PC-3 (cell line): ENCODE data around the gene CUL4A. TPM values are rescaled to one million over a fixed set of nuclear protein-coding genes. Genes with fewer than 3 reads are reported as not detected.
"Not testable (repeated sequence)": the region's sequence is repeated elsewhere in the genome, so short reads cannot be mapped to it uniquely, and the experiment has no call there.

Experiments used
- ATAC-seq: fragments of 200-7000 bp; cut with Tn5 transposase; 2 replicates; pipeline ENCODE4 v1.9.1; 2020; ENCODE audit warnings: mild to moderate bottlenecking, moderate library complexity
- BruUV-seq: library from RNA; stranded (reverse); fragments of 400-500 nt; replicated peaks from 2 replicates; lab custom pipeline; 2021; lab: Mats Ljungman, UMichigan
- CTCF ChIA-PET: fragments of 300-600 bp; sonication (Branson Sonifier 250); formaldehyde crosslinking; loops from one replicate; lab custom pipeline; 2022; ENCODE audit warnings: antibody characterized with exemption; lab: Charles Lee
- POLR2A ChIA-PET: fragments of 300-600 bp; sonication (Branson Sonifier 250); formaldehyde crosslinking; loops from one replicate; lab custom pipeline; 2022; ENCODE audit warnings: antibody characterized with exemption; ENCODE audit not compliant: unreplicated experiment; lab: Charles Lee
- DNase-seq: peaks from one replicate; pipeline ENCODE4 v3.0.0-alpha.2; 2015
- H2AFZ ChIP-seq: fragments of 300-600 bp; sonication (generic); 2 replicates; pipeline ENCODE4 v1.6.0; 2016; ENCODE audit warnings: antibody characterized with exemption, low read length
- H3F3A ChIP-seq: fragments of 300-600 bp; sonication (generic); one replicate; pipeline ENCODE4 v1.6.0; 2017; ENCODE audit warnings: antibody characterized with exemption, low read length, control low read depth, mild to moderate bottlenecking; ENCODE audit not compliant: unreplicated experiment
- H3K27ac ChIP-seq: fragments of 300-600 bp; sonication (generic); 2 replicates; pipeline ENCODE4 v1.5.1; 2016; ENCODE audit warnings: mild to moderate bottlenecking, low read length
- H3K27me3 ChIP-seq: fragments of 300-600 bp; sonication (generic); 2 replicates; pipeline ENCODE4 v1.6.1; 2016; ENCODE audit warnings: low read length, mixed read lengths
- H3K36me3 ChIP-seq: fragments of 300-600 bp; sonication (generic); 2 replicates; pipeline ENCODE4 v1.6.1; 2016; ENCODE audit warnings: low read depth, mixed run types, low read length, mixed read lengths
- H3K4me1 ChIP-seq: fragments of 300-600 bp; sonication (generic); 2 replicates; pipeline ENCODE4 v1.5.1; 2016; ENCODE audit warnings: low read length; ENCODE audit not compliant: insufficient read depth
- H3K4me2 ChIP-seq: fragments of 300-600 bp; sonication (generic); 2 replicates; pipeline ENCODE4 v1.6.0; 2016; ENCODE audit warnings: low read length
- H3K4me3 ChIP-seq: fragments of 300-600 bp; sonication (generic); 2 replicates; pipeline ENCODE4 v1.5.1; 2016; ENCODE audit warnings: mild to moderate bottlenecking, low read length, mixed read lengths
- H3K79me2 ChIP-seq: fragments of 300-600 bp; sonication (generic); 2 replicates; pipeline ENCODE4 v1.6.1; 2017; ENCODE audit warnings: low read length, mixed read lengths
- H3K9ac ChIP-seq: fragments of 300-600 bp; sonication (generic); 2 replicates; pipeline ENCODE4 v1.6.0; 2016; ENCODE audit warnings: mild to moderate bottlenecking, low read length
- H3K9me2 ChIP-seq: fragments of 300-600 bp; sonication (generic); replicated peaks from 2 replicates; pipeline ENCODE4 v1.6.1; 2016; ENCODE audit warnings: mixed run types, low read length, mixed read lengths
- H3K9me3 ChIP-seq: fragments of 300-600 bp; sonication (generic); 2 replicates; pipeline ENCODE4 v1.6.1; 2016; ENCODE audit warnings: low read length, mixed read lengths
- H4K20me1 ChIP-seq: fragments of 300-600 bp; sonication (generic); 2 replicates; pipeline ENCODE4 v1.6.1; 2016; ENCODE audit warnings: low read length, mixed read lengths
- EZH2 ChIP-seq: fragments of 300-600 bp; sonication (generic); IDR thresholded peaks from one replicate; pipeline ENCODE4 v1.6.1; 2017; ENCODE audit warnings: antibody characterized with exemption, mild to moderate bottlenecking, low read length; ENCODE audit not compliant: unreplicated experiment
- EZH2phosphoT487 ChIP-seq: fragments of 300-600 bp; sonication (generic); IDR thresholded peaks from 2 replicates; pipeline ENCODE4 v1.6.1; 2018; ENCODE audit warnings: mild to moderate bottlenecking, antibody characterized with exemption, low read length, borderline replicate concordance
- intact Hi-C: fragments of 100-400 bp; cut with micrococcal nuclease; formaldehyde crosslinking; loops from 2 replicates; pipeline ENCODE4 v1.9.0; 2023
- total RNA-seq: library from RNA; depleted of rRNA; stranded (reverse); fragments of >200 nt; gene quantifications from 2 replicates; pipeline ENCODE4 v1.2.3, GENCODE V29; 2014
- TF ChIP-seq, protein P1 (sequence below): fragments of 300-600 bp; sonication (generic); conservative IDR thresholded peaks from 2 replicates; pipeline ENCODE4 v1.5.1; 2017; ENCODE audit warnings: antibody characterized with exemption, low read depth, mild to moderate bottlenecking, low read length

Gene CUL4A
- total RNA-seq, 1 experiment from 2014 or later = 82.4 TPM

DNA sequence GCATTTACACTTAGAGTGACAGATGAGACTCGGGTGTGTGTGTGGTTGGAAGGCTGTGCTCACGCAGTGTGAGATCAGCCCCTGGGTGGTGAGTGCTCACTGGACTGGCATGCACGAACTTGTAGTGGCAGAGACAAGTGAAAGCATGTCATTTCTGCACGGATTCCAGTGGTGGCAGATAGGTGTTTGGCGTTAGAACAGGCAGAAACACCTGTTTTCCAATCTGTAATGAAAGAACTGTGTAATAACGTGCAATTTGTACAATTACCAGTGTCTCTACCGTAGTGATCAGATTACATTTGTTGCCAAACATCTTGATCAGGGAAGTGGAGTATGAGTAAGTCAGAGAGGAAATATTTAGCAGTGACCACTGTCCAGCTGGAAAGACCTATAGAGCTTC lies 95.8 kb downstream of the CUL4A start:
- TF ChIP-seq, protein P1, sequence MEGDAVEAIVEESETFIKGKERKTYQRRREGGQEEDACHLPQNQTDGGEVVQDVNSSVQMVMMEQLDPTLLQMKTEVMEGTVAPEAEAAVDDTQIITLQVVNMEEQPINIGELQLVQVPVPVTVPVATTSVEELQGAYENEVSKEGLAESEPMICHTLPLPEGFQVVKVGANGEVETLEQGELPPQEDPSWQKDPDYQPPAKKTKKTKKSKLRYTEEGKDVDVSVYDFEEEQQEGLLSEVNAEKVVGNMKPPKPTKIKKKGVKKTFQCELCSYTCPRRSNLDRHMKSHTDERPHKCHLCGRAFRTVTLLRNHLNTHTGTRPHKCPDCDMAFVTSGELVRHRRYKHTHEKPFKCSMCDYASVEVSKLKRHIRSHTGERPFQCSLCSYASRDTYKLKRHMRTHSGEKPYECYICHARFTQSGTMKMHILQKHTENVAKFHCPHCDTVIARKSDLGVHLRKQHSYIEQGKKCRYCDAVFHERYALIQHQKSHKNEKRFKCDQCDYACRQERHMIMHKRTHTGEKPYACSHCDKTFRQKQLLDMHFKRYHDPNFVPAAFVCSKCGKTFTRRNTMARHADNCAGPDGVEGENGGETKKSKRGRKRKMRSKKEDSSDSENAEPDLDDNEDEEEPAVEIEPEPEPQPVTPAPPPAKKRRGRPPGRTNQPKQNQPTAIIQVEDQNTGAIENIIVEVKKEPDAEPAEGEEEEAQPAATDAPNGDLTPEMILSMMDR = no peak
- no peak for TF ChIP-seq EZH2phosphoT487
- no peak for TF ChIP-seq EZH2

DNA sequence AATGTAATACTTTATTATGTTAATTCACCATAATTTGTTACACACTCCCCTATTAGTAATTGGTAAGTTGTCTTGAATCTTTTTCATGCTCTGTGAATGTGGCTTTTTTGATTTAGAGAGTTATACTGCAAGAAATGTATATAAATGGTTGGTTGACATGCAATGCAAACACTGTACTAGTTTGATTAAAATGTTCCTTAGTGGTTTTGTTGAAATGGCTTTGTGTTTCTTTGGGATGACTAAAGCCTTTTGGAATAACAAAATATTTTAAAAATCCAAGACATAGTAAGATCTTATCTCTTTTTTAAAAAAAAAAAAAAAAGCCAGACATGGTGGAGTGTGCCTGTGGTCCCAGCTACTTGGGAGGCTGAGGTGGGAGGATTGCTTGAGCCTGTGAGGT lies 98.1 kb downstream of the CUL4A start:
- Histone ChIP-seq H3K4me1 (no peaks in the 10 kb centered on the region), H3F3A (no peaks in the 10 kb centered on the region), H3K79me2 (peaks cover 49% of the 10 kb centered on the region), H3K27ac (no peak overlapping the region), H2AFZ (no peak overlapping the region), H3K9me2 (no peaks in the 10 kb centered on the region), H3K27me3 (no peaks in the 10 kb centered on the region), H4K20me1 (peaks cover 7% of the 10 kb centered on the region; the same call in 1 of the 2 replicates), H3K36me3 (peaks cover 6% of the 10 kb centered on the region; the same call in 1 of the 2 replicates), H3K9ac (no peak overlapping the region), H3K4me2 (no peak overlapping the region), H3K4me3 (no peak overlapping the region), H3K9me3 (no peaks in the 10 kb centered on the region)
- TF ChIP-seq, protein P1 = no peak
- no peak for TF ChIP-seq EZH2phosphoT487
- no peak for TF ChIP-seq EZH2
- DNase-seq (no peak), ATAC-seq (no peak)
- no TSS peak for BruUV-seq
- POLR2A ChIA-PET = no interaction called here
- intact Hi-C loops = no loop called here
- CTCF ChIA-PET = interaction anchor here (0.6 kb wide), 1 partner anchor 87 kb away, joined by 5 read pairs; no protein-coding TSS in a partner anchor

More for the DNA sequence above, 95.8 kb downstream of the CUL4A start:
- Histone ChIP-seq H3K4me1 (no peaks in the 10 kb centered on the region), H3K9ac (no peak overlapping the region), H3K9me2 (no peaks in the 10 kb centered on the region), H3K79me2 (peaks cover 68% of the 10 kb centered on the region), H3K4me3 (no peak overlapping the region), H3F3A (no peaks in the 10 kb centered on the region), H3K9me3 (no peaks in the 10 kb centered on the region), H3K4me2 (no peak overlapping the region), H3K27ac (no peak overlapping the region), H4K20me1 (peaks cover 7% of the 10 kb centered on the region; the same call in 1 of the 2 replicates), H2AFZ (no peak overlapping the region), H3K36me3 (peaks cover 4% of the 10 kb centered on the region; the same call in 1 of the 2 replicates), H3K27me3 (no peaks in the 10 kb centered on the region)
- DNase-seq (no peak), ATAC-seq (peak; percentile 71)
- POLR2A ChIA-PET = no interaction called here
- CTCF ChIA-PET = no interaction called here
- intact Hi-C loops = no loop called here
- BruUV-seq = no TSS peak

GRCh38 chr13:113309473-113309872 lies 100.1 kb downstream of the CUL4A start:
- H3K27ac ChIP-seq = no peak overlapping the region
- TF ChIP-seq, protein P1 = no peak
- TF ChIP-seq EZH2phosphoT487 (no peak), EZH2 (no peak)
- no peak for DNase-seq
- H2AFZ ChIP-seq = no peak overlapping the region
- no peaks in the 10 kb centered on the region for H3K9me2 ChIP-seq
- peaks cover 6% of the 10 kb centered on the region; the same call in 1 of the 2 replicates for H3K36me3 ChIP-seq
- CTCF ChIA-PET = no interaction called here
- no TSS peak for BruUV-seq
- no peaks in the 10 kb centered on the region for H3K27me3 ChIP-seq
- H3K4me3 ChIP-seq = no peak overlapping the region
- H3K4me2 ChIP-seq = no peak overlapping the region
- no peak for ATAC-seq
- H4K20me1 ChIP-seq = peaks cover 7% of the 10 kb centered on the region; the same call in 1 of the 2 replicates
- peaks cover 29% of the 10 kb centered on the region for H3K79me2 ChIP-seq
- no peak overlapping the region for H3K9ac ChIP-seq
- no peaks in the 10 kb centered on the region for H3F3A ChIP-seq
- no peaks in the 10 kb centered on the region for H3K9me3 ChIP-seq
- intact Hi-C loops = no loop called here
- POLR2A ChIA-PET = no interaction called here
- H3K4me1 ChIP-seq = no peaks in the 10 kb centered on the region

GRCh38 chr13:113314112-113314511 lies 104.7 kb downstream of the CUL4A start:
- H3K27me3 ChIP-seq, H3F3A ChIP-seq, H3K9me2 ChIP-seq, H3K9ac ChIP-seq, POLR2A ChIA-PET, H3K27ac ChIP-seq, H3K79me2 ChIP-seq, H2AFZ ChIP-seq, H3K4me3 ChIP-seq, intact Hi-C loops, H4K20me1 ChIP-seq, BruUV-seq, H3K4me1 ChIP-seq, H3K4me2 ChIP-seq, H3K36me3 ChIP-seq, ATAC-seq, CTCF ChIA-PET, H3K9me3 ChIP-seq: not testable (repeated sequence)
- peak; percentile 53 for DNase-seq
